GM23338 (cell line): ENCODE measurements around the gene NVL. TPM values are rescaled to one million over a fixed set of nuclear protein-coding genes. Genes with fewer than 3 reads are reported as not detected.

Experiments
- ATAC-seq: fragments of 200-7000 bp; cut with Tn5 transposase; 3 replicates; pipeline ENCODE4 v1.9.1; 2020
- DNase-seq: peaks from one replicate; pipeline ENCODE4 v3.0.0-alpha.2; 2015; ENCODE audit warnings: low spot score
- H2AFZ ChIP-seq: fragments of 200-600 bp; sonication (generic); 2 replicates; pipeline ENCODE4 v1.8.0; 2016; ENCODE audit warnings: antibody characterized with exemption, mild to moderate bottlenecking, moderate library complexity
- H3F3A ChIP-seq: fragments of 200-600 bp; sonication (generic); replicated peaks from 2 replicates; pipeline ENCODE4 v1.8.0; 2017; ENCODE audit warnings: antibody characterized with exemption, mixed run types, low read depth
- H3K27ac ChIP-seq: fragments of 200-600 bp; sonication (generic); 2 replicates; pipeline ENCODE4 v1.6.1; 2016; ENCODE audit warnings: low read depth
- H3K27me3 ChIP-seq: fragments of 200-600 bp; sonication (generic); 2 replicates; pipeline ENCODE4 v1.8.0; 2016; ENCODE audit warnings: mild to moderate bottlenecking, mixed run types, moderate library complexity; ENCODE audit not compliant: insufficient read depth
- H3K36me3 ChIP-seq: fragments of 200-600 bp; sonication (generic); 2 replicates; pipeline ENCODE4 v1.8.0; 2016; ENCODE audit warnings: mild to moderate bottlenecking; ENCODE audit not compliant: insufficient read depth
- H3K4me1 ChIP-seq: fragments of 200-600 bp; sonication (generic); 2 replicates; pipeline ENCODE4 v1.8.0; 2016; ENCODE audit warnings: mild to moderate bottlenecking, moderate library complexity; ENCODE audit not compliant: insufficient read depth
- H3K4me2 ChIP-seq: fragments of 200-600 bp; sonication (generic); 2 replicates; pipeline ENCODE4 v1.7.1; 2017; ENCODE audit warnings: mixed run types
- H3K4me3 ChIP-seq: fragments of 200-600 bp; sonication (generic); 2 replicates; pipeline ENCODE4 v1.6.1; 2016; ENCODE audit warnings: mixed run types
- H3K79me2 ChIP-seq: fragments of 200-600 bp; sonication (generic); replicated peaks from 2 replicates; pipeline ENCODE4 v1.8.0; 2017; ENCODE audit warnings: mild to moderate bottlenecking; ENCODE audit not compliant: insufficient read depth
- H3K9me2 ChIP-seq: fragments of 200-600 bp; sonication (generic); 2 replicates; pipeline ENCODE4 v1.8.0; 2017; ENCODE audit not compliant: insufficient read depth
- H4K20me1 ChIP-seq: fragments of 200-600 bp; sonication (generic); replicated peaks from 2 replicates; pipeline ENCODE4 v1.8.0; 2017; ENCODE audit warnings: mild to moderate bottlenecking; ENCODE audit not compliant: insufficient read depth
- H3K27ac Mint-ChIP-seq: 2 replicates; pipeline ENCODE4 v1.8.0; 2020; ENCODE audit warnings: inconsistent platforms, mild to moderate bottlenecking, moderate library complexity, mixed read lengths
- H3K27me3 Mint-ChIP-seq: 3 replicates; pipeline ENCODE4 v1.8.0; 2022; ENCODE audit warnings: low read depth, mild to moderate bottlenecking, moderate library complexity, mixed read lengths, inconsistent platforms; ENCODE audit not compliant: insufficient read depth, poor library complexity
- H3K36me3 Mint-ChIP-seq: 3 replicates; pipeline ENCODE4 v1.8.0; 2021; ENCODE audit warnings: low read depth, mild to moderate bottlenecking, inconsistent platforms, moderate library complexity, mixed read lengths
- H3K4me1 Mint-ChIP-seq: 3 replicates; pipeline ENCODE4 v1.8.0; 2020; ENCODE audit warnings: mild to moderate bottlenecking, inconsistent platforms, mixed read lengths
- H3K4me3 Mint-ChIP-seq: 3 replicates; pipeline ENCODE4 v1.8.0; 2021; ENCODE audit warnings: moderate library complexity, mild to moderate bottlenecking, inconsistent platforms, mixed read lengths
- H3K9me3 Mint-ChIP-seq: 3 replicates; pipeline ENCODE4 v1.8.0; 2020; ENCODE audit warnings: moderate library complexity, mild to moderate bottlenecking, inconsistent platforms, mixed read lengths
- CREB1 ChIP-seq: fragments of 250-450 bp; sonication (Bioruptor Pico); IDR thresholded peaks from 2 replicates; pipeline ENCODE4 v1.5.0; 2020; ENCODE audit warnings: low read depth, mild to moderate bottlenecking, moderate library complexity
- ETS1 ChIP-seq: IDR thresholded peaks from 2 replicates; pipeline ENCODE4 v1.6.1; 2016; ENCODE audit warnings: antibody characterized with exemption
- EZH2 ChIP-seq: fragments of 200-600 bp; sonication (generic); IDR thresholded peaks from one replicate; pipeline ENCODE4 v1.8.0; 2017; ENCODE audit warnings: antibody characterized with exemption, mild to moderate bottlenecking, low read depth; ENCODE audit not compliant: unreplicated experiment
- EZH2phosphoT487 ChIP-seq: fragments of 200-600 bp; sonication (generic); IDR thresholded peaks from one replicate; pipeline ENCODE4 v1.8.1; 2018; ENCODE audit warnings: antibody characterized with exemption; ENCODE audit not compliant: unreplicated experiment
- JUNB ChIP-seq: IDR thresholded peaks from one replicate; pipeline ENCODE4 v1.6.1; 2016; ENCODE audit warnings: antibody characterized with exemption; ENCODE audit not compliant: unreplicated experiment
- NANOG ChIP-seq: IDR thresholded peaks from 2 replicates; pipeline ENCODE4 v1.6.1; 2016; ENCODE audit warnings: antibody characterized with exemption, borderline replicate concordance
- POLR2AphosphoS5 ChIP-seq: IDR thresholded peaks from 2 replicates; pipeline ENCODE4 v1.6.1; 2016; ENCODE audit warnings: antibody characterized with exemption, low read depth
- REST ChIP-seq: IDR thresholded peaks from one replicate; pipeline ENCODE4 v1.6.1; 2018; ENCODE audit warnings: antibody characterized with exemption; ENCODE audit not compliant: unreplicated experiment
- STAT1 ChIP-seq: IDR thresholded peaks from one replicate; pipeline ENCODE4 v1.6.1; 2016; ENCODE audit warnings: antibody characterized with exemption; ENCODE audit not compliant: unreplicated experiment
- ZNF114 ChIP-seq: fragments of 250-450 bp; sonication (Bioruptor Pico); IDR thresholded peaks from 2 replicates; pipeline ENCODE4 v1.5.0; 2020; ENCODE audit warnings: mild to moderate bottlenecking, moderate library complexity
- ZNF331 ChIP-seq: fragments of 250-450 bp; sonication (Bioruptor Pico); IDR thresholded peaks from 2 replicates; pipeline ENCODE4 v1.5.0; 2020; ENCODE audit warnings: low read depth, mild to moderate bottlenecking, moderate library complexity
- polyA plus RNA-seq: library from polyadenylated mRNA; unstranded; fragments of >200 nt; fragmentation: Nextera tagmentation; extraction: Ambion mirVana; gene quantifications from 2 replicates; pipeline ENCODE4 v1.2.1, GENCODE V29; 2016
- total RNA-seq: library from RNA; depleted of rRNA; stranded (reverse); fragments of >200 nt; shearing (Covaris generic); gene quantifications from 2 replicates; pipeline ENCODE4 v1.2.3, GENCODE V29; 2014
- TF ChIP-seq, protein P1 (sequence below): fragments of 250-450 bp; sonication (Bioruptor Pico); IDR thresholded peaks from 2 replicates; pipeline ENCODE4 v1.5.0; 2020; ENCODE audit warnings: mild to moderate bottlenecking, moderate library complexity
- TF ChIP-seq, protein P2 (sequence below), 2 experiments: fragments of 200-600 bp in 1 of 2; sonication (generic) in 1 of 2; conservative IDR thresholded peaks; 2 replicates each; pipeline versions ENCODE4 v1.5.1 to v1.6.1; 2016 to 2017; ENCODE audit warnings: antibody characterized with exemption in 2 of 2, low read depth in 2 of 2, mild to moderate bottlenecking in 2 of 2, moderate library complexity in 1 of 2

NVL gene
- total and polyA plus RNA-seq, 2 experiments from 2014 or later, result 44.4 to 71.7 TPM

DNA sequence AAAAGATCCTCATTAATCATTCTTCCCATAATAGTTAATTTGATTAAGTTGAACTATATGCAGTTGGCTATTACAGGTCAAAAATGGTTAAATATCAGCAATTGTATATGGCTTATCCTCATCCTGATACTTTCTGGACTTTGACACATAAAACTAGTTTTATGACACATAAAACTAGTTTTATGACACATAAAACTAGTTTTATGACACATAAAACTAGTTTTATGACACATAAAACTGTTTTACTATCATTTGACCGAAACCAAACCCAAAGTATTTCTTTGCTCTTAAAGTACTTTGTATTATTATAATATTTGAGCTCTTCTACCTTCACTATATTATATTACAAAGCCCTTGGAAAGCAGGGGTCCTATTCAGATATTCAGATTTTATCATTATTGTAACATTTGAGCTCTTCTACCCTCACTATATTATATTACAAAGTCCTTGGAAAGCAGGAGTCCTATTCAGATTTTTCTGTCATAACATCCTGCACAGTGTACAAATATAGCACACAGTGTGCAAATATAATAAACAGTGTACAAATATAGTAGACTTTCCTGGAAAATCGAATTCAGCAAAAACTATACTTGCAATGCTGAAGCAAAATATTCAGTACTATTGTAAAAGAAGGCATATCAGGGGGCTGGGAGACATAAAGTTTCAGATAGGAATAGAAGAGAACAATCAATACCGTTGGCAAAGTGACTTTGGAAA, 53.0 kb downstream of the NVL start:
- Histone ChIP-seq H3K9me2 (no peaks in the 10 kb centered on the region), H4K20me1 (no peaks in the 10 kb centered on the region), H3K27me3 (no peaks in the 10 kb centered on the region), H3F3A (no peaks in the 10 kb centered on the region), H3K4me3 (no peak overlapping the region), H3K4me2 (no peak overlapping the region), H3K36me3 (peaks cover 17% of the 10 kb centered on the region; the same call in 1 of the 2 replicates), H3K27ac (no peak overlapping the region), H3K4me1 (no peaks in the 10 kb centered on the region), H2AFZ (no peak overlapping the region), H3K79me2 (no peaks in the 10 kb centered on the region)
- no peak overlapping the region for H3K27ac Mint-ChIP-seq
- TF ChIP-seq EZH2phosphoT487 (no peak), ZNF331 (CRISPR knock-in tag) (no peak), REST (no peak), NANOG (no peak), STAT1 (no peak), ZNF114 (no peak), CREB1 (CRISPR knock-in tag) (no peak), EZH2 (no peak), JUNB (no peak), ETS1 (no peak), POLR2AphosphoS5 (no peak)
- TF ChIP-seq, protein P1, sequence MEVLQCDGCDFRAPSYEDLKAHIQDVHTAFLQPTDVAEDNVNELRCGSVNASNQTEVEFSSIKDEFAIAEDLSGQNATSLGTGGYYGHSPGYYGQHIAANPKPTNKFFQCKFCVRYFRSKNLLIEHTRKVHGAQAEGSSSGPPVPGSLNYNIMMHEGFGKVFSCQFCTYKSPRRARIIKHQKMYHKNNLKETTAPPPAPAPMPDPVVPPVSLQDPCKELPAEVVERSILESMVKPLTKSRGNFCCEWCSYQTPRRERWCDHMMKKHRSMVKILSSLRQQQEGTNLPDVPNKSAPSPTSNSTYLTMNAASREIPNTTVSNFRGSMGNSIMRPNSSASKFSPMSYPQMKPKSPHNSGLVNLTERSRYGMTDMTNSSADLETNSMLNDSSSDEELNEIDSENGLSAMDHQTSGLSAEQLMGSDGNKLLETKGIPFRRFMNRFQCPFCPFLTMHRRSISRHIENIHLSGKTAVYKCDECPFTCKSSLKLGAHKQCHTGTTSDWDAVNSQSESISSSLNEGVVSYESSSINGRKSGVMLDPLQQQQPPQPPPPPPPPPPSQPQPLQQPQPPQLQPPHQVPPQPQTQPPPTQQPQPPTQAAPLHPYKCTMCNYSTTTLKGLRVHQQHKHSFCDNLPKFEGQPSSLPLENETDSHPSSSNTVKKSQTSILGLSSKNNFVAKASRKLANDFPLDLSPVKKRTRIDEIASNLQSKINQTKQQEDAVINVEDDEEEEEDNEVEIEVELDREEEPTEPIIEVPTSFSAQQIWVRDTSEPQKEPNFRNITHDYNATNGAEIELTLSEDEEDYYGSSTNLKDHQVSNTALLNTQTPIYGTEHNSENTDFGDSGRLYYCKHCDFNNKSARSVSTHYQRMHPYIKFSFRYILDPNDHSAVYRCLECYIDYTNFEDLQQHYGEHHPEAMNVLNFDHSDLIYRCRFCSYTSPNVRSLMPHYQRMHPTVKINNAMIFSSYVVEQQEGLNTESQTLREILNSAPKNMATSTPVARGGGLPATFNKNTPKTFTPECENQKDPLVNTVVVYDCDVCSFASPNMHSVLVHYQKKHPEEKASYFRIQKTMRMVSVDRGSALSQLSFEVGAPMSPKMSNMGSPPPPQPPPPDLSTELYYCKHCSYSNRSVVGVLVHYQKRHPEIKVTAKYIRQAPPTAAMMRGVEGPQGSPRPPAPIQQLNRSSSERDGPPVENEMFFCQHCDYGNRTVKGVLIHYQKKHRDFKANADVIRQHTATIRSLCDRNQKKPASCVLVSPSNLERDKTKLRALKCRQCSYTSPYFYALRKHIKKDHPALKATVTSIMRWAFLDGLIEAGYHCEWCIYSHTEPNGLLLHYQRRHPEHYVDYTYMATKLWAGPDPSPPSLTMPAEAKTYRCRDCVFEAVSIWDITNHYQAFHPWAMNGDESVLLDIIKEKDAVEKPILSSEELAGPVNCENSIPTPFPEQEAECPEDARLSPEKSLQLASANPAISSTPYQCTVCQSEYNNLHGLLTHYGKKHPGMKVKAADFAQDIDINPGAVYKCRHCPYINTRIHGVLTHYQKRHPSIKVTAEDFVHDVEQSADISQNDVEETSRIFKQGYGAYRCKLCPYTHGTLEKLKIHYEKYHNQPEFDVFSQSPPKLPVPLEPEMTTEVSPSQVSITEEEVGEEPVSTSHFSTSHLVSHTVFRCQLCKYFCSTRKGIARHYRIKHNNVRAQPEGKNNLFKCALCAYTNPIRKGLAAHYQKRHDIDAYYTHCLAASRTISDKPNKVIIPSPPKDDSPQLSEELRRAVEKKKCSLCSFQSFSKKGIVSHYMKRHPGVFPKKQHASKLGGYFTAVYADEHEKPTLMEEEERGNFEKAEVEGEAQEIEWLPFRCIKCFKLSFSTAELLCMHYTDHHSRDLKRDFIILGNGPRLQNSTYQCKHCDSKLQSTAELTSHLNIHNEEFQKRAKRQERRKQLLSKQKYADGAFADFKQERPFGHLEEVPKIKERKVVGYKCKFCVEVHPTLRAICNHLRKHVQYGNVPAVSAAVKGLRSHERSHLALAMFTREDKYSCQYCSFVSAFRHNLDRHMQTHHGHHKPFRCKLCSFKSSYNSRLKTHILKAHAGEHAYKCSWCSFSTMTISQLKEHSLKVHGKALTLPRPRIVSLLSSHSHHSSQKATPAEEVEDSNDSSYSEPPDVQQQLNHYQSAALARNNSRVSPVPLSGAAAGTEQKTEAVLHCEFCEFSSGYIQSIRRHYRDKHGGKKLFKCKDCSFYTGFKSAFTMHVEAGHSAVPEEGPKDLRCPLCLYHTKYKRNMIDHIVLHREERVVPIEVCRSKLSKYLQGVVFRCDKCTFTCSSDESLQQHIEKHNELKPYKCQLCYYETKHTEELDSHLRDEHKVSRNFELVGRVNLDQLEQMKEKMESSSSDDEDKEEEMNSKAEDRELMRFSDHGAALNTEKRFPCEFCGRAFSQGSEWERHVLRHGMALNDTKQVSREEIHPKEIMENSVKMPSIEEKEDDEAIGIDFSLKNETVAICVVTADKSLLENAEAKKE (CRISPR knock-in tag), result no peak
- TF ChIP-seq, protein P2, sequence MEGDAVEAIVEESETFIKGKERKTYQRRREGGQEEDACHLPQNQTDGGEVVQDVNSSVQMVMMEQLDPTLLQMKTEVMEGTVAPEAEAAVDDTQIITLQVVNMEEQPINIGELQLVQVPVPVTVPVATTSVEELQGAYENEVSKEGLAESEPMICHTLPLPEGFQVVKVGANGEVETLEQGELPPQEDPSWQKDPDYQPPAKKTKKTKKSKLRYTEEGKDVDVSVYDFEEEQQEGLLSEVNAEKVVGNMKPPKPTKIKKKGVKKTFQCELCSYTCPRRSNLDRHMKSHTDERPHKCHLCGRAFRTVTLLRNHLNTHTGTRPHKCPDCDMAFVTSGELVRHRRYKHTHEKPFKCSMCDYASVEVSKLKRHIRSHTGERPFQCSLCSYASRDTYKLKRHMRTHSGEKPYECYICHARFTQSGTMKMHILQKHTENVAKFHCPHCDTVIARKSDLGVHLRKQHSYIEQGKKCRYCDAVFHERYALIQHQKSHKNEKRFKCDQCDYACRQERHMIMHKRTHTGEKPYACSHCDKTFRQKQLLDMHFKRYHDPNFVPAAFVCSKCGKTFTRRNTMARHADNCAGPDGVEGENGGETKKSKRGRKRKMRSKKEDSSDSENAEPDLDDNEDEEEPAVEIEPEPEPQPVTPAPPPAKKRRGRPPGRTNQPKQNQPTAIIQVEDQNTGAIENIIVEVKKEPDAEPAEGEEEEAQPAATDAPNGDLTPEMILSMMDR (conservative IDR thresholded peaks at IDR 0.05; ENCODE audit: low read depth in 2 of 2), result no peak
- H3K36me3 Mint-ChIP-seq, result peaks cover 31% of the 10 kb centered on the region
- DNase-seq (no peak), ATAC-seq (no peak)
- no peaks in the 10 kb centered on the region for H3K9me3 Mint-ChIP-seq
- H3K4me3 Mint-ChIP-seq, result no peak overlapping the region
- H3K4me1 Mint-ChIP-seq, result no peaks in the 10 kb centered on the region
- H3K27me3 Mint-ChIP-seq, result no peaks in the 10 kb centered on the region
